Liver (tissue), 9 donors: ENCODE results near the gene DPH3. TPM values are rescaled to one million over a fixed set of nuclear protein-coding genes. Genes with fewer than 3 reads are reported as not detected.

ENCODE experiments used
- DNase-seq: peaks from one replicate; pipeline ENCODE4 v3.0.0-alpha.2; 2017; ENCODE audit warnings: low spot score
- H3K27ac ChIP-seq, 2 donors: one replicate each; pipeline ENCODE4 v1.7.0; 2013; ENCODE audit warnings: inconsistent platforms in 2 of 2, low read length in 2 of 2, control low read depth in 1 of 2, low read depth in 1 of 2, mild to moderate bottlenecking in 1 of 2
- H3K27me3 ChIP-seq, 4 donors: one replicate each; pipeline versions ENCODE4 v1.6.1 to v1.7.0; 2013; ENCODE audit warnings: low read length in 3 of 4, inconsistent platforms in 1 of 4, mild to moderate bottlenecking in 1 of 4, moderate library complexity in 1 of 4; ENCODE audit not compliant: control insufficient read depth in 4 of 4, insufficient read depth in 4 of 4
- H3K36me3 ChIP-seq, 4 donors: one replicate each; pipeline versions ENCODE4 v1.6.1 to v1.7.0; 2013; ENCODE audit warnings: low read length in 3 of 4, mild to moderate bottlenecking in 3 of 4, low read depth in 1 of 4, moderate library complexity in 1 of 4; ENCODE audit not compliant: control insufficient read depth in 4 of 4, insufficient read depth in 3 of 4
- H3K4me1 ChIP-seq, 4 donors: one replicate each; pipeline versions ENCODE4 v1.6.1 to v1.7.0; 2013; ENCODE audit warnings: low read length in 3 of 4, mild to moderate bottlenecking in 3 of 4, moderate library complexity in 1 of 4; ENCODE audit not compliant: control insufficient read depth in 4 of 4, insufficient read depth in 4 of 4
- H3K4me3 ChIP-seq, 3 donors: one replicate each; pipeline versions ENCODE4 v1.6.1 to v1.7.0; 2013; ENCODE audit warnings: low read length in 3 of 3, control low read depth in 1 of 3, low read depth in 1 of 3, mild to moderate bottlenecking in 1 of 3
- H3K9ac ChIP-seq, 2 donors: one replicate each; pipeline ENCODE4 v1.7.0; 2013; ENCODE audit warnings: low read length in 2 of 2, mild to moderate bottlenecking in 2 of 2, moderate library complexity in 2 of 2, control low read depth in 1 of 2, low read depth in 1 of 2
- H3K9me3 ChIP-seq, 4 donors: one replicate each; pipeline versions ENCODE4 v1.6.1 to v1.7.0; 2013; ENCODE audit warnings: low read length in 3 of 4; ENCODE audit not compliant: control insufficient read depth in 4 of 4
- EGR1 ChIP-seq, 2 donors: IDR thresholded peaks; 2 replicates each; pipeline ENCODE4 v1.6.1; 2016 to 2018; ENCODE audit warnings: antibody characterized with exemption in 2 of 2, low read depth in 2 of 2
- FOXA1 ChIP-seq: IDR thresholded peaks from 2 replicates; pipeline ENCODE4 v1.6.1; 2016; ENCODE audit warnings: antibody characterized with exemption
- FOXA2 ChIP-seq: IDR thresholded peaks from 2 replicates; pipeline ENCODE4 v1.6.1; 2016; ENCODE audit warnings: antibody characterized with exemption
- GABPA ChIP-seq, 2 donors: IDR thresholded peaks in 1 of 2; conservative IDR thresholded peaks in 1 of 2; 2 replicates each; pipeline ENCODE4 v1.6.1; 2016; ENCODE audit warnings: antibody characterized with exemption in 2 of 2, mild to moderate bottlenecking in 1 of 2, moderate library complexity in 1 of 2
- HNF4A ChIP-seq, 2 donors: conservative IDR thresholded peaks; 2 replicates each; pipeline ENCODE4 v1.6.1; 2016; ENCODE audit warnings: antibody characterized with exemption in 2 of 2, mild to moderate bottlenecking in 2 of 2
- HNF4G ChIP-seq: IDR thresholded peaks from 2 replicates; pipeline ENCODE4 v1.6.1; 2016; ENCODE audit warnings: antibody characterized with exemption
- JUND ChIP-seq, 2 donors: IDR thresholded peaks; 2 replicates each; pipeline ENCODE4 v1.6.1; 2016; ENCODE audit warnings: antibody characterized with exemption in 2 of 2
- MAX ChIP-seq: IDR thresholded peaks from 2 replicates; pipeline ENCODE4 v1.6.1; 2016; ENCODE audit warnings: antibody characterized with exemption
- NR2F2 ChIP-seq: IDR thresholded peaks from 2 replicates; pipeline ENCODE4 v1.6.1; 2016; ENCODE audit warnings: antibody characterized with exemption
- RAD21 ChIP-seq, 2 donors: IDR thresholded peaks; 2 replicates each; pipeline ENCODE4 v1.6.1; 2016; ENCODE audit warnings: antibody characterized with exemption in 2 of 2, mild to moderate bottlenecking in 2 of 2
- RXRA ChIP-seq, 2 donors: IDR thresholded peaks; 2 replicates each; pipeline ENCODE4 v1.6.1; 2017 to 2018; ENCODE audit warnings: antibody characterized with exemption in 2 of 2, mild to moderate bottlenecking in 1 of 2
- SP1 ChIP-seq: IDR thresholded peaks from 2 replicates; pipeline ENCODE4 v1.6.1; 2018; ENCODE audit warnings: antibody characterized with exemption, mild to moderate bottlenecking
- TAF1 ChIP-seq: conservative IDR thresholded peaks from 2 replicates; pipeline ENCODE4 v1.6.1; 2016; ENCODE audit warnings: antibody characterized with exemption, mild to moderate bottlenecking
- YY1 ChIP-seq: IDR thresholded peaks from 2 replicates; pipeline ENCODE4 v1.6.1; 2016; ENCODE audit warnings: antibody characterized with exemption, mild to moderate bottlenecking
- ZBTB33 ChIP-seq: IDR thresholded peaks from 2 replicates; pipeline ENCODE4 v1.6.1; 2016; ENCODE audit warnings: antibody characterized with exemption
- WGBS: extraction: QIAGEN DNeasy Blood & Tissue Kit; methylation state at CpG from one replicate; pipeline ENCODE4 v1.1.7; 2013; 5-methylcytosine and 5-hydroxymethylcytosine counted together
- polyA plus RNA-seq, 2 donors: library from polyadenylated mRNA; stranded (reverse) in 1 of 2; unstranded in 1 of 2; fragments of 200-250 nt in 1 of 2; fragments of >200 nt in 1 of 2; fragmentation: Nextera tagmentation in 1 of 2; extraction: Ambion mirVana in 1 of 2; gene quantifications; one replicate each; pipeline versions ENCODE4 v1.2.1 to v1.2.3, GENCODE V29; 2013 to 2015
- total RNA-seq, 2 donors: library from RNA; depleted of rRNA; stranded (reverse); fragments of >200 nt; gene quantifications; one replicate each; pipeline ENCODE4 v1.2.3, GENCODE V29; 2014
- TF ChIP-seq, protein P1 (sequence below): IDR thresholded peaks from 2 replicates; pipeline ENCODE4 v1.6.1; 2016; ENCODE audit warnings: antibody characterized with exemption
- TF ChIP-seq, protein P2 (sequence below): fragments of 150-350 bp; IDR thresholded peaks from 2 replicates; pipeline ENCODE4 v1.5.1; 2017; ENCODE audit warnings: improper control_type of control experiment, low read depth, low read length; ENCODE audit not compliant: missing input control
- donor health status: healthy.
- donor health status: healthy.
- donor health status: healthy.
- donor health status: healthy.
- donor health status: healthy.

Gene DPH3
- total and polyA plus RNA-seq, 4 donors: 7.8 to 19.1 (median 11.6) TPM

- DNase-seq: no peak
- Histone ChIP-seq H3K36me3 (no peaks in the 10 kb centered on the region), H3K9me3 (no peaks in the 10 kb centered on the region), H3K27me3 (no peaks in the 10 kb centered on the region), H3K4me1 (peaks cover 0 to 26% (median 18%) of the 10 kb centered on the region in 4 donors), H3K4me3 (no peak overlapping the region), H3K27ac (no peak overlapping the region), H3K9ac (no peak overlapping the region)
- WGBS: 77% methylated on average over 9 of the region's 9 CpGs
- TF ChIP-seq HNF4A (conservative IDR thresholded peaks at IDR 0.05) (no peak), SP1 (no peak), GABPA (IDR thresholded peaks at IDR 0.05 in 1 of 2, conservative IDR thresholded peaks at IDR 0.05 in 1 of 2) (no peak), NR2F2 (no peak), TAF1 (no peak)
- TF ChIP-seq, protein P1, sequence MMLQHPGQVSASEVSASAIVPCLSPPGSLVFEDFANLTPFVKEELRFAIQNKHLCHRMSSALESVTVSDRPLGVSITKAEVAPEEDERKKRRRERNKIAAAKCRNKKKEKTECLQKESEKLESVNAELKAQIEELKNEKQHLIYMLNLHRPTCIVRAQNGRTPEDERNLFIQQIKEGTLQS: no peak
Measured at GRCh38 chr3:16251316-16252085, 13.2 kb downstream of the DPH3 start.

GRCh38 chr3:16249886-16250285 lies 14.9 kb downstream of the DPH3 start:
- DNase-seq: no peak
- Histone ChIP-seq H3K9ac (no peak overlapping the region), H3K27ac (no peak overlapping the region), H3K9me3 (no peaks in the 10 kb centered on the region), H3K4me1 (peaks cover 0 to 26% (median 18%) of the 10 kb centered on the region in 4 donors), H3K27me3 (no peaks in the 10 kb centered on the region), H3K36me3 (no peaks in the 10 kb centered on the region), H3K4me3 (no peak overlapping the region)
- 86% methylated on average over 3 of the region's 3 CpGs for WGBS
- TF ChIP-seq MAX (no peak), NR2F2 (no peak), HNF4A (conservative IDR thresholded peaks at IDR 0.05) (no peak), FOXA1 (no peak), GABPA (IDR thresholded peaks at IDR 0.05 in 1 of 2, conservative IDR thresholded peaks at IDR 0.05 in 1 of 2) (no peak), JUND (IDR thresholded peaks at IDR 0.05) (no peak)

GRCh38 chr3:16249336-16249735 lies 15.4 kb downstream of the DPH3 start:
- no peaks in the 10 kb centered on the region for H3K9me3 ChIP-seq
- TF ChIP-seq MAX: no peak
- TF ChIP-seq SP1: no peak
- peak in 1 of 2 donors; percentile 5 for TF ChIP-seq RAD21 (IDR thresholded peaks at IDR 0.05)
- no peaks in the 10 kb centered on the region for H3K36me3 ChIP-seq
- WGBS: 58% methylated on average over 3 of the region's 3 CpGs
- no peak overlapping the region for H3K27ac ChIP-seq
- H3K4me3 ChIP-seq: no peak overlapping the region
- no peaks in the 10 kb centered on the region for H3K27me3 ChIP-seq
- peaks cover 0 to 26% (median 18%) of the 10 kb centered on the region in 4 donors for H3K4me1 ChIP-seq
- no peak overlapping the region for H3K9ac ChIP-seq
- DNase-seq: no peak

- no peaks in the 10 kb centered on the region for H3K9me3 ChIP-seq
- H3K36me3 ChIP-seq: no peaks in the 10 kb centered on the region
- peaks cover 0 to 23% (median 13%) of the 10 kb centered on the region in 4 donors for H3K4me1 ChIP-seq
- no peak overlapping the region for H3K4me3 ChIP-seq
- H3K27ac ChIP-seq: no peak overlapping the region
- DNase-seq: no peak
- no peak overlapping the region for H3K9ac ChIP-seq
- WGBS: 89% methylated on average over 5 of the region's 5 CpGs
- H3K27me3 ChIP-seq: no peaks in the 10 kb centered on the region
- TF ChIP-seq MAX: no peak
- no peak for TF ChIP-seq JUND (IDR thresholded peaks at IDR 0.05)
- TF ChIP-seq, protein P2, sequence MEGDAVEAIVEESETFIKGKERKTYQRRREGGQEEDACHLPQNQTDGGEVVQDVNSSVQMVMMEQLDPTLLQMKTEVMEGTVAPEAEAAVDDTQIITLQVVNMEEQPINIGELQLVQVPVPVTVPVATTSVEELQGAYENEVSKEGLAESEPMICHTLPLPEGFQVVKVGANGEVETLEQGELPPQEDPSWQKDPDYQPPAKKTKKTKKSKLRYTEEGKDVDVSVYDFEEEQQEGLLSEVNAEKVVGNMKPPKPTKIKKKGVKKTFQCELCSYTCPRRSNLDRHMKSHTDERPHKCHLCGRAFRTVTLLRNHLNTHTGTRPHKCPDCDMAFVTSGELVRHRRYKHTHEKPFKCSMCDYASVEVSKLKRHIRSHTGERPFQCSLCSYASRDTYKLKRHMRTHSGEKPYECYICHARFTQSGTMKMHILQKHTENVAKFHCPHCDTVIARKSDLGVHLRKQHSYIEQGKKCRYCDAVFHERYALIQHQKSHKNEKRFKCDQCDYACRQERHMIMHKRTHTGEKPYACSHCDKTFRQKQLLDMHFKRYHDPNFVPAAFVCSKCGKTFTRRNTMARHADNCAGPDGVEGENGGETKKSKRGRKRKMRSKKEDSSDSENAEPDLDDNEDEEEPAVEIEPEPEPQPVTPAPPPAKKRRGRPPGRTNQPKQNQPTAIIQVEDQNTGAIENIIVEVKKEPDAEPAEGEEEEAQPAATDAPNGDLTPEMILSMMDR: no peak
- no peak for TF ChIP-seq NR2F2
- no peak for TF ChIP-seq HNF4A (conservative IDR thresholded peaks at IDR 0.05)
- no peak for TF ChIP-seq TAF1
- TF ChIP-seq EGR1 (IDR thresholded peaks at IDR 0.05; ENCODE audit: low read depth in 2 of 2): no peak
- TF ChIP-seq, protein P1: no peak
- TF ChIP-seq RXRA (IDR thresholded peaks at IDR 0.05): no peak
- TF ChIP-seq FOXA2: no peak
- no peak for TF ChIP-seq GABPA (IDR thresholded peaks at IDR 0.05 in 1 of 2, conservative IDR thresholded peaks at IDR 0.05 in 1 of 2)
- no peak for TF ChIP-seq HNF4G
- no peak for TF ChIP-seq ZBTB33
- TF ChIP-seq RAD21 (IDR thresholded peaks at IDR 0.05): no peak
- TF ChIP-seq YY1: no peak
Measured at GRCh38 chr3:16248556-16248955, 16.2 kb downstream of the DPH3 start.
